GM12878 (cell line): ENCODE measurements around the gene CNTNAP2. TPM values are rescaled to one million over a fixed set of nuclear protein-coding genes. Genes with fewer than 3 reads are reported as not detected.

Experiments
- ATAC-seq: fragments of 200-7000 bp; cut with Tn5 transposase; 3 replicates; pipeline ENCODE4 v1.9.1; 2020; ENCODE audit warnings: mild to moderate bottlenecking, moderate library complexity
- BruUV-seq: library from RNA; stranded (reverse); fragments of 400-500 nt; replicated peaks from 2 replicates; lab custom pipeline; 2021; lab: Mats Ljungman, UMichigan
- CTCF ChIA-PET: fragments of 300-600 bp; sonication (Branson Sonifier 250); formaldehyde crosslinking; extraction: SDS; loops from one replicate; lab custom pipeline; 2021; ENCODE audit warnings: inconsistent platforms; lab: Yijun Ruan, JAX
- POLR2A ChIA-PET: fragments of 350-600 bp; formaldehyde crosslinking; extraction: SDS; loops from one replicate; lab custom pipeline; 2021; ENCODE audit warnings: inconsistent platforms; lab: Charles Lee
- RAD21 ChIA-PET: fragments of 300-600 bp; sonication (Branson Sonifier 250); formaldehyde crosslinking; loops from one replicate; lab custom pipeline; 2023; ENCODE audit warnings: antibody characterized with exemption; ENCODE audit not compliant: unreplicated experiment; lab: Charles Lee
- SMC1A ChIA-PET: fragments of 300-600 bp; sonication (Branson Sonifier 250); formaldehyde crosslinking; loops from one replicate; lab custom pipeline; 2023; ENCODE audit not compliant: unreplicated experiment, uncharacterized antibody; lab: Charles Lee
- DNase-seq: peaks from one replicate; pipeline ENCODE4 v3.0.0-alpha.2; 2011; ENCODE audit warnings: low read depth, low spot score
- FAIRE-seq: peaks from 3 replicates; lab custom pipeline; 2011; peaks lifted over from hg19 to GRCh38; lab: Jason Lieb, UNC
- H2AFZ ChIP-seq: 2 replicates; pipeline ENCODE4 v1.6.0; 2011; ENCODE audit warnings: low read depth, low read length, control low read depth; ENCODE audit not compliant: control insufficient read depth
- H3K27ac ChIP-seq: 2 replicates; pipeline ENCODE4 v1.5.1; 2011; ENCODE audit warnings: control low read depth; ENCODE audit not compliant: control insufficient read depth, insufficient read depth
- H3K27me3 ChIP-seq, 2 experiments: replicated peaks in 1 of 2; 2 replicates each; pipeline versions ENCODE4 v1.6.0 to v1.6.1; 2011; ENCODE audit warnings: low read length in 1 of 2; ENCODE audit not compliant: control insufficient read depth in 2 of 2, insufficient read depth in 2 of 2
- H3K36me3 ChIP-seq, 2 experiments: 2 replicates each; pipeline ENCODE4 v1.5.1; 2011; ENCODE audit warnings: low read length in 1 of 2; ENCODE audit not compliant: control insufficient read depth in 2 of 2, insufficient read depth in 2 of 2
- H3K4me1 ChIP-seq: 2 replicates; pipeline ENCODE4 v1.6.1; 2011; ENCODE audit warnings: mild to moderate bottlenecking, low read length, moderate library complexity, mixed read lengths; ENCODE audit not compliant: control insufficient read depth, insufficient read depth
- H3K4me2 ChIP-seq: 2 replicates; pipeline ENCODE4 v1.6.0; 2011; ENCODE audit warnings: control low read depth; ENCODE audit not compliant: control insufficient read depth, insufficient read depth
- H3K4me3 ChIP-seq: fragments of 200-600 bp; sonication (generic); 2 replicates; pipeline ENCODE4 v1.5.1; 2016
- H3K79me2 ChIP-seq: 2 replicates; pipeline ENCODE4 v1.6.0; 2011; ENCODE audit warnings: low read length; ENCODE audit not compliant: control insufficient read depth, insufficient read depth
- H3K9ac ChIP-seq: 2 replicates; pipeline ENCODE4 v1.8.0; 2011; ENCODE audit warnings: low read length, control low read depth, mixed read lengths; ENCODE audit not compliant: control insufficient read depth, insufficient read depth
- H3K9me3 ChIP-seq: replicated peaks from 3 replicates; pipeline ENCODE4 v1.5.1; 2011; ENCODE audit warnings: mild to moderate bottlenecking, low read length; ENCODE audit not compliant: control insufficient read depth, insufficient read depth
- H4K20me1 ChIP-seq: 2 replicates; pipeline ENCODE4 v1.6.0; 2011; ENCODE audit not compliant: control insufficient read depth, insufficient read depth
- BACH1 ChIP-seq: fragments of 450-650 bp; IDR thresholded peaks from 2 replicates; pipeline ENCODE4 v1.6.1; 2017; ENCODE audit warnings: mild to moderate bottlenecking, borderline replicate concordance
- EGR1 ChIP-seq, 2 experiments: IDR thresholded peaks; 1 replicate in 1 of 2; 2 replicates in 1 of 2; pipeline ENCODE4 v1.6.1; 2011 to 2012; ENCODE audit warnings: low read depth in 2 of 2, low read length in 2 of 2, borderline replicate concordance in 1 of 2, mild to moderate bottlenecking in 1 of 2, moderate library complexity in 1 of 2
- IKZF1 ChIP-seq: fragments of 450-650 bp; conservative IDR thresholded peaks from 2 replicates; pipeline ENCODE4 v1.6.1; 2017; ENCODE audit warnings: antibody characterized with exemption, mild to moderate bottlenecking
- JUND ChIP-seq: IDR thresholded peaks from 2 replicates; pipeline ENCODE4 v1.6.1; 2012; ENCODE audit warnings: low read depth, mild to moderate bottlenecking, low read length, improper control_type of control experiment, moderate library complexity
- NR2C1 ChIP-seq: fragments of 450-650 bp; IDR thresholded peaks from 2 replicates; pipeline ENCODE4 v1.6.1; 2017; ENCODE audit warnings: antibody characterized with exemption, mild to moderate bottlenecking, moderate library complexity
- POLR2AphosphoS5 ChIP-seq: IDR thresholded peaks from 2 replicates; pipeline ENCODE4 v1.6.1; 2011; ENCODE audit warnings: mild to moderate bottlenecking, low read length, inconsistent platforms
- SMAD1 ChIP-seq: fragments of 450-650 bp; IDR thresholded peaks from 2 replicates; pipeline ENCODE4 v1.6.1; 2018; ENCODE audit warnings: mild to moderate bottlenecking, low read depth; ENCODE audit not compliant: partially characterized antibody
- ZNF592 ChIP-seq: fragments of 450-650 bp; IDR thresholded peaks from 2 replicates; pipeline ENCODE4 v1.6.1; 2017; ENCODE audit warnings: mild to moderate bottlenecking, moderate library complexity
- ZSCAN29 ChIP-seq: fragments of 450-650 bp; IDR thresholded peaks from 2 replicates; pipeline ENCODE4 v1.6.1; 2017; ENCODE audit warnings: mild to moderate bottlenecking, moderate library complexity
- WGBS: methylation state at CpG from one replicate; pipeline ENCODE4 v1.1.6; 2016; ENCODE audit warnings: low lambda C conversion rate; ENCODE audit not compliant: insufficient replicate concordance, insufficient coverage; ENCODE audit errors: missing lambda C conversion rate; 5-methylcytosine and 5-hydroxymethylcytosine counted together
- in situ Hi-C: fragments of 300-500 bp; cut with MboI; formaldehyde crosslinking; loops from 9 replicates; pipeline ENCODE4 v1.14.3; 2018; ENCODE audit warnings: mixed read lengths
- intact Hi-C: fragments of 100-400 bp; cut with micrococcal nuclease; formaldehyde crosslinking; loops from one replicate; pipeline ENCODE4 v1.14.2; 2022; ENCODE audit not compliant: unreplicated experiment
- polyA plus RNA-seq, 11 experiments: library from polyadenylated mRNA; depleted of rRNA in 4 of 11; unstranded in 6 of 11; stranded (reverse) in 5 of 11; fragments of >200 nt; fragmentation: Nextera tagmentation in 4 of 11; fragmentation: Illumina TruSeq in 1 of 11; extraction: Ambion mirVana in 4 of 11; extraction: Trizol in 1 of 11; gene quantifications; 1 replicate in 1 of 11; 2 replicates in 10 of 11; pipeline versions ENCODE4 v1.2.1 to v1.2.3, GENCODE V29; 2011 to 2016; ENCODE audit warnings: inconsistent platforms in 2 of 11, missing spikeins in 2 of 11, low read depth in 1 of 11
- total RNA-seq, 4 experiments: library from RNA; depleted of rRNA in 3 of 4; stranded (reverse); fragments of >200 nt in 3 of 4; fragmentation: Illumina TruSeq in 1 of 4; extraction: Trizol in 1 of 4; gene quantifications; 2 replicates each; pipeline versions ENCODE4 v1.2.1 to v1.2.3, GENCODE V29; 2013 to 2021

The CNTNAP2 gene
- total and polyA plus RNA-seq, 10 of the 15 experiments (the other 5 are each of a cell fraction or from before 2014, with no cell fraction given) = 0.03 to 0.08 (median 0.03) TPM; not detected in 7

GRCh38 chr7:148335790-148336189 is 2219.2 kb downstream of the CNTNAP2 start:
- Histone ChIP-seq H3K4me3 (no peak overlapping the region), H3K36me3 (no peaks in the 10 kb centered on the region), H3K4me2 (no peak overlapping the region), H3K27ac (no peak overlapping the region), H3K79me2 (no peaks in the 10 kb centered on the region), H3K9me3 (no peaks in the 10 kb centered on the region; the same call in 2 of the 3 replicates), H3K4me1 (no peaks in the 10 kb centered on the region), H3K9ac (no peak overlapping the region), H3K27me3 (peaks cover 4 to 25% of the 10 kb centered on the region in 2 experiments; a peak in 3 of 4 replicates), H2AFZ (no peak overlapping the region), H4K20me1 (no peaks in the 10 kb centered on the region)
- no peak for FAIRE-seq
- ChIA-PET SMC1A (interaction anchor here (0.8 kb wide), 1 partner anchor 45 kb away, joined by 3 read pairs; no protein-coding TSS in a partner anchor), RAD21 (interaction anchor here (0.6 kb wide), 1 partner anchor 145 kb away, joined by 3 read pairs; no protein-coding TSS in a partner anchor), POLR2A (no interaction called here), CTCF (no interaction called here)
- BruUV-seq = no TSS peak
- no peak for ATAC-seq
- DNase-seq = no peak
- in situ Hi-C loops = no loop called here
- TF ChIP-seq EGR1 (IDR thresholded peaks at IDR 0.05; ENCODE audit: borderline replicate concordance in 1 of 2, low read depth in 2 of 2, low read length in 2 of 2) = no peak
- intact Hi-C loops = no loop called here
- 0% methylated on average over 1 of the region's 1 CpG for WGBS

- ATAC-seq (no peak), FAIRE-seq (no peak), DNase-seq (no peak)
- WGBS = 82% methylated on average over 3 of the region's 3 CpGs
- Histone ChIP-seq H3K9me3 (no peaks in the 10 kb centered on the region; the same call in 2 of the 3 replicates), H3K27ac (no peak overlapping the region), H3K4me1 (no peaks in the 10 kb centered on the region), H3K36me3 (no peaks in the 10 kb centered on the region), H2AFZ (no peak overlapping the region), H3K79me2 (no peaks in the 10 kb centered on the region), H3K9ac (no peak overlapping the region), H3K27me3 (peaks cover 4 to 25% of the 10 kb centered on the region in 2 experiments; a peak in 3 of 4 replicates), H3K4me3 (no peak overlapping the region), H3K4me2 (no peak overlapping the region), H4K20me1 (no peaks in the 10 kb centered on the region)
- BruUV-seq = no TSS peak
- RAD21 ChIA-PET = no interaction called here
- intact Hi-C loops (no loop called here), in situ Hi-C loops (no loop called here)
- SMC1A ChIA-PET = no interaction called here
- CTCF ChIA-PET = no interaction called here
- TF ChIP-seq IKZF1 = no peak
- no peak for TF ChIP-seq ZSCAN29
- no peak for TF ChIP-seq ZNF592
- TF ChIP-seq POLR2AphosphoS5 = no peak
- no peak for TF ChIP-seq JUND
- TF ChIP-seq NR2C1 = no peak
- TF ChIP-seq SMAD1 = no peak
- no peak for TF ChIP-seq BACH1
- POLR2A ChIA-PET = no interaction called here
These were observed 2219.8 kb downstream of the CNTNAP2 start for GRCh38 chr7:148336411-148336810.
